ENCODE data around the gene SCO2. TPM values are rescaled to one million over a fixed set of nuclear protein-coding genes. Genes with fewer than 3 reads are reported as not detected.

Gene SCO2
- total RNA-seq, 1 donor from 2014 or later = 1.3 TPM

GRCh38 chr22:50476868-50477267 lies 48.5 kb downstream of the SCO2 start:
- no peak for DNase-seq

GRCh38 chr22:50475652-50476002 lies 49.8 kb downstream of the SCO2 start:
- DNase-seq = no peak

- peak; percentile 97 for DNase-seq
Measured at GRCh38 chr22:50474710-50475651, 50.4 kb downstream of the SCO2 start, which contains the start of gene SBF1. Gene SBF1 (minus strand): TSS chr22:50475035. CDS start chr22:50474840, 195 bp downstream.

GRCh38 chr22:50473855-50474671 lies 51.3 kb downstream of the SCO2 start:
- DNase-seq = peak; percentile 56

Other genes with a start within 250 kb of the SCO2 start
- 146 TPM for gene PLXNB2, start 218.0 kb downstream of the SCO2 start, total RNA-seq
- gene DENND6B, start 198.6 kb downstream of the SCO2 start, total RNA-seq = 7.5 TPM
- gene PPP6R2, start 182.3 kb downstream of the SCO2 start, total RNA-seq = 49.5 TPM
- 61.7 TPM for gene SBF1, start 50.6 kb downstream of the SCO2 start, total RNA-seq
- 0.92 TPM for gene ADM2, start 44.1 kb downstream of the SCO2 start, total RNA-seq
- gene MIOX, start 38.7 kb downstream of the SCO2 start, total RNA-seq = not detected
- gene LMF2, start 17.9 kb downstream of the SCO2 start, total RNA-seq = 30.8 TPM
- 38.9 TPM for gene NCAPH2, start 17.4 kb downstream of the SCO2 start, total RNA-seq
- gene TYMP, start 4.4 kb upstream of the SCO2 start, total RNA-seq = 11.0 TPM
- gene KLHDC7B, start 20.3 kb upstream of the SCO2 start, total RNA-seq = 0.10 TPM
- not detected for gene SYCE3, start 37.3 kb upstream of the SCO2 start, total RNA-seq
- 57.4 TPM for gene CPT1B, start 52.8 kb upstream of the SCO2 start, total RNA-seq
- 39.2 TPM for gene CHKB, start 57.3 kb upstream of the SCO2 start, total RNA-seq
- 1.2 TPM for gene MAPK8IP2, start 75.2 kb upstream of the SCO2 start, total RNA-seq
- 9.6 TPM for gene ARSA, start 102.6 kb upstream of the SCO2 start, total RNA-seq
- gene SHANK3, start 147.2 kb upstream of the SCO2 start, total RNA-seq = 10.1 TPM
- gene ACR, start 212.6 kb upstream of the SCO2 start, total RNA-seq = 3.3 TPM